Heart left ventricle (tissue), 16 donors: Measurements from ENCODE around the gene ARRDC1. TPM values are rescaled to one million over a fixed set of nuclear protein-coding genes. Genes with fewer than 3 reads are reported as not detected.

Experiments
- ATAC-seq, 4 donors: fragments of 200-7000 bp; cut with Tn5 transposase; one replicate each; pipeline ENCODE4 v1.9.1; 2020 to 2022; ENCODE audit warnings: moderate library complexity in 4 of 4, mild to moderate bottlenecking in 3 of 4, moderate number of reproducible peaks in 1 of 4
- DNase-seq, 5 donors: peaks; one replicate each; pipeline ENCODE4 v3.0.0-alpha.2; 2020
- H3K27ac ChIP-seq, 12 donors: fragments of 200-600 bp; sonication (generic) in 4 of 12; one replicate each; pipeline versions ENCODE4 v1.5.0 to v1.8.0; 2016 to 2022; ENCODE audit warnings: mild to moderate bottlenecking in 2 of 12
- H3K27me3 ChIP-seq, 9 donors: fragments of 200-600 bp; sonication (generic) in 2 of 9; one replicate each; pipeline versions ENCODE4 v1.5.1 to v1.8.0; 2016 to 2022; ENCODE audit warnings: mild to moderate bottlenecking in 3 of 9
- H3K36me3 ChIP-seq, 9 donors: fragments of 200-600 bp; sonication (generic) in 2 of 9; one replicate each; pipeline versions ENCODE4 v1.5.0 to v1.8.0; 2018 to 2022; ENCODE audit warnings: mild to moderate bottlenecking in 2 of 9
- H3K4me1 ChIP-seq, 12 donors: fragments of 200-600 bp; sonication (generic) in 4 of 12; one replicate each; pipeline versions ENCODE4 v1.5.0 to v1.8.0; 2016 to 2022; ENCODE audit warnings: mild to moderate bottlenecking in 3 of 12
- H3K4me3 ChIP-seq, 12 donors: fragments of 200-600 bp; sonication (generic) in 4 of 12; one replicate each; pipeline versions ENCODE4 v1.5.0 to v1.8.0; 2017 to 2022; ENCODE audit warnings: mild to moderate bottlenecking in 9 of 12, moderate library complexity in 4 of 12
- H3K9me3 ChIP-seq, 12 donors: fragments of 200-600 bp; sonication (generic) in 4 of 12; one replicate each; pipeline versions ENCODE4 v1.5.0 to v1.8.0; 2016 to 2022; ENCODE audit warnings: mild to moderate bottlenecking in 1 of 12
- POLR2A ChIP-seq, 2 donors: fragments of 450-650 bp; IDR thresholded peaks; one replicate each; pipeline ENCODE4 v1.6.1; 2017; ENCODE audit warnings: antibody characterized with exemption in 2 of 2, mild to moderate bottlenecking in 2 of 2, moderate library complexity in 2 of 2
- WGBS, 4 donors: extraction: QIAGEN DNeasy Blood & Tissue Kit in 2 of 4; methylation state at CpG; one replicate each; pipeline versions ENCODE4 v1.1.5 to v1.1.7; 2013 to 2018; 5-methylcytosine and 5-hydroxymethylcytosine counted together
- intact Hi-C, 10 donors: fragments of 100-400 bp; cut with DNase I; formaldehyde crosslinking; loops; one replicate each; pipeline versions ENCODE4 v1.11.1 to v1.14.2; 2022
- polyA plus RNA-seq, 2 donors: library from polyadenylated mRNA; stranded (reverse); fragments of 200-250 nt; gene quantifications; one replicate each; pipeline ENCODE4 v1.2.3, GENCODE V29; 2013
- total RNA-seq, 9 donors: library from RNA; depleted of rRNA in 2 of 9; stranded (reverse); fragments of >200 nt in 2 of 9; fragmentation: NEBNext Ultra II Directional in 3 of 9; extraction: Animal tissue kit (Norgen Biotek cat#: 25700) in 3 of 9; gene quantifications; one replicate each; pipeline versions ENCODE4 v1.1.0 to v1.2.4, GENCODE V29; 2016 to 2023
- TF ChIP-seq, protein P1 (sequence below), 12 donors: fragments of 200-600 bp; sonication (generic) in 4 of 12; IDR thresholded peaks; one replicate each; pipeline versions ENCODE4 v1.5.0 to v1.8.0; 2018 to 2022; ENCODE audit warnings: antibody characterized with exemption in 12 of 12, mild to moderate bottlenecking in 5 of 12
- donor health status: ischemic (EF 13 %, LVEDD 7.1; RV severe dilation, severe dysfunction).
- donor health status: healthy with polysubstance abuse.
- donor health status: DM: no; HTN: yes; CAD: no.
- donor health status: DM: no; HTN: no; CAD: no.
- donor health status: ischemic (EF 25% LVEDD 6.9; RV normal size, moderate dysfunction).
- donor health status: ischemic (EF 25% LVEDD 5.7; RV mildly dilated, moderate dysfunction).
- donor health status: healthy.
- donor health status: DM: yes; HTN: yes; CAD: no.
- donor health status: ischemic (EF 35%, LVEDD 5.7; RV mildly dilated, moderate dysfunction).
- donor health status: nonischemic (EF 11% LVEDD 7.7; RV severe dilation, severe dysfunction).
- donor health status: DM: yes; HTN: yes; CAD: no.
- donor health status: PGD.
- donor health status: ischemic (EF 29% LVEDD 5.4; RV normal size, mild dysfunction).
- donor health status: nonischemic (EF 23%, LVEDD 6.1; RV moderate dilation, normal function).

Gene ARRDC1
- total and polyA plus RNA-seq, 11 donors: 14.1 to 43.6 (median 23.2) TPM

GRCh38 chr9:137589441-137590122 is 15.9 kb upstream of the ARRDC1 start:
- Histone ChIP-seq H3K36me3 (peaks cover 0 to 31% (median 25%) of the 10 kb centered on the region in 9 donors), H3K4me3 (peak overlapping the region; percentile 59 to 86 (median 70)), H3K4me1 (peaks cover 0 to 26% (median 13%) of the 10 kb centered on the region in 12 donors), H3K27me3 (no peaks in the 10 kb centered on the region), H3K9me3 (no peaks in the 10 kb centered on the region), H3K27ac (peak overlapping the region in 2 of 12 donors; percentile 19 to 39)
- ATAC-seq: no peak
- WGBS, 4 donors: 9 to 40% (median 16%) methylated on average over 15 to 58 of the region's 58 CpGs
- DNase-seq: peak in 1 of 5 donors; percentile 29
- TF ChIP-seq, protein P1, sequence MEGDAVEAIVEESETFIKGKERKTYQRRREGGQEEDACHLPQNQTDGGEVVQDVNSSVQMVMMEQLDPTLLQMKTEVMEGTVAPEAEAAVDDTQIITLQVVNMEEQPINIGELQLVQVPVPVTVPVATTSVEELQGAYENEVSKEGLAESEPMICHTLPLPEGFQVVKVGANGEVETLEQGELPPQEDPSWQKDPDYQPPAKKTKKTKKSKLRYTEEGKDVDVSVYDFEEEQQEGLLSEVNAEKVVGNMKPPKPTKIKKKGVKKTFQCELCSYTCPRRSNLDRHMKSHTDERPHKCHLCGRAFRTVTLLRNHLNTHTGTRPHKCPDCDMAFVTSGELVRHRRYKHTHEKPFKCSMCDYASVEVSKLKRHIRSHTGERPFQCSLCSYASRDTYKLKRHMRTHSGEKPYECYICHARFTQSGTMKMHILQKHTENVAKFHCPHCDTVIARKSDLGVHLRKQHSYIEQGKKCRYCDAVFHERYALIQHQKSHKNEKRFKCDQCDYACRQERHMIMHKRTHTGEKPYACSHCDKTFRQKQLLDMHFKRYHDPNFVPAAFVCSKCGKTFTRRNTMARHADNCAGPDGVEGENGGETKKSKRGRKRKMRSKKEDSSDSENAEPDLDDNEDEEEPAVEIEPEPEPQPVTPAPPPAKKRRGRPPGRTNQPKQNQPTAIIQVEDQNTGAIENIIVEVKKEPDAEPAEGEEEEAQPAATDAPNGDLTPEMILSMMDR (IDR thresholded peaks at IDR 0.05): no peak
- no peak for TF ChIP-seq POLR2A (IDR thresholded peaks at IDR 0.05)
- intact Hi-C loops: no loop called here

GRCh38 chr9:137590123-137590468 is 15.4 kb upstream of the ARRDC1 start:
- intact Hi-C loops: no loop called here
- WGBS, 4 donors: 0 to 1% (median 1%) methylated on average over 14 to 61 of the region's 61 CpGs; no CpG with 5 or more reads in 1 of the 4 donors
- Histone ChIP-seq H3K36me3 (peaks cover 0 to 29% (median 24%) of the 10 kb centered on the region in 9 donors), H3K4me3 (peak overlapping the region; percentile 59 to 86 (median 70)), H3K4me1 (peaks cover 0 to 26% (median 13%) of the 10 kb centered on the region in 12 donors), H3K27me3 (no peaks in the 10 kb centered on the region), H3K9me3 (no peaks in the 10 kb centered on the region), H3K27ac (peak overlapping the region in 2 of 12 donors; percentile 13 to 39)
- no peak for DNase-seq
- TF ChIP-seq, protein P1 (IDR thresholded peaks at IDR 0.05): no peak
- no peak for TF ChIP-seq POLR2A (IDR thresholded peaks at IDR 0.05)
- ATAC-seq: no peak

- H3K4me3 ChIP-seq: peak within 1 kb of the TSS; percentile 61 to 91 (median 77)
- 1 to 2% (median 1%) methylated on average over 39 to 113 of the region's 113 CpGs for WGBS, 4 donors
- no peaks in the 10 kb centered on the region for H3K27me3 ChIP-seq
- intact Hi-C loops: no loop called here
- peaks cover 0 to 27% (median 22%) of the 10 kb centered on the region in 9 donors for H3K36me3 ChIP-seq
- DNase-seq (peak; percentile 90 to 95 (median 92)), ATAC-seq (peak; percentile 97 to 99 (median 99))
- H3K4me1 ChIP-seq: peaks cover 0 to 26% (median 13%) of the 10 kb centered on the region in 12 donors
- peak in 1 of 2 donors; percentile 17 for TF ChIP-seq POLR2A (IDR thresholded peaks at IDR 0.05)
- TF ChIP-seq, protein P1 (IDR thresholded peaks at IDR 0.05): peak in 2 of 12 donors; percentile 7 to 21
- H3K27ac ChIP-seq: peak within 1 kb of the TSS in 9 of 12 donors; percentile 8 to 78 (median 40)
- H3K9me3 ChIP-seq: no peaks in the 10 kb centered on the region
These were observed 14.8 kb upstream of the ARRDC1 start, which contains the start of gene ZMYND19 for GRCh38 chr9:137590469-137591383. Gene ZMYND19 (minus strand): TSS chr9:137590512. CDS start chr9:137590263, 249 bp downstream.
